ENCODE measurements around the gene FAM131C. TPM values are rescaled to one million over a fixed set of nuclear protein-coding genes. Genes with fewer than 3 reads are reported as not detected.
A peak's percentile ranks its signal among the peaks of the same experiment; 100 is the strongest.

The FAM131C gene
- total and polyA plus RNA-seq, 5 donors from 2014 or later: 0.26 TPM; not detected in 4

DNA sequence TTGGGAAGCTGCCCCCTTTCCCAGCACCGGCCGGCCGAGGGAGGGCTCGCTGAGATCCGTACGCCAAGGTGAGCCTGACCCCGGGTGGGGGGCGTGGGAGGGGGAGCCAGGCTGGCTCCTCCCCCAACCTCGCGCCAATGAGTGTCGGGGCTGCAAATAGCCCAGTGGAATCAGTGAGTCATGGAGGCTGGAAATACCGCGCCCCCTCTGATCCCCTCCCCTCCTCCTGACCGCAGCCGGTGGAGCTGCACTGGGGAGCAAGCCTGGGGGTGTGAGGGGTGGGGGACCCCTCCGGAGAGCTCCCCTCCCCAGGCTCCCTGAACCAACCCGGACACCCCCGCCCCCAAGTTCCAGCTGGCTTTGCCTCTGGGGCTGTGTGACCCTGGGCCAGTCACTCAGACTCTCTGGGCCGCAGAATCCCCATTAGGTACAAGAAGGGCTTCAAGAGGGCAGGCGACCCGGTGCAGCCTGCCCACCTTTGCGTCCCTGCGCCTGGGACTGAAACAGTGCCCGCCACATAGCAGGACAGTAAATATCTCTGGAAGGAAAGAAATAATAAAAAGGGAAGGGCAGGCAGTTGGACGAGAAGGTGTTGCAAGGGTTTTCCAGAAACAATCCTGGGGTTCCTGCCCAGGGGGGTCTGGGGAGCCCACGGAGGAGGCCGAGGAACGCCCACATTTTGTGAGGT lies 60.1 kb downstream of the FAM131C start:
- peak; percentile 38 to 43 for ATAC-seq (ENCODE audit: low read depth in 2 of 2)
- Histone ChIP-seq H3K27ac (ENCODE audit: insufficient read depth, low read length, poor library complexity, severe bottlenecking) (no peak overlapping the region), H3K36me3 (ENCODE audit: control insufficient read depth, insufficient read depth, low read length) (no peaks in the 10 kb centered on the region), H3K4me3 (ENCODE audit: low read depth, low read length) (no peak overlapping the region), H3K27me3 (ENCODE audit: control insufficient read depth, insufficient read depth, low read length) (no peaks in the 10 kb centered on the region), H3K4me1 (ENCODE audit: control insufficient read depth, insufficient read depth, low read length, poor library complexity, severe bottlenecking) (peaks cover 13% of the 10 kb centered on the region), H3K9me3 (ENCODE audit: control insufficient read depth in 2 of 2, low read length in 2 of 2) (no peaks in the 10 kb centered on the region)
- Mint-ChIP-seq H3K9me3 (no peaks in the 10 kb centered on the region), H3K27ac (no peak overlapping the region), H3K36me3 (no peaks in the 10 kb centered on the region), H3K4me3 (peak overlapping the region in 2 of 4 donors; percentile 7 to 57), H3K27me3 (peaks cover 26% of the 10 kb centered on the region), H3K4me1 (peaks cover 0 to 7% (median 0%) of the 10 kb centered on the region in 4 donors)
- DNase-seq: peak in 1 of 3 donors; percentile 18

DNA sequence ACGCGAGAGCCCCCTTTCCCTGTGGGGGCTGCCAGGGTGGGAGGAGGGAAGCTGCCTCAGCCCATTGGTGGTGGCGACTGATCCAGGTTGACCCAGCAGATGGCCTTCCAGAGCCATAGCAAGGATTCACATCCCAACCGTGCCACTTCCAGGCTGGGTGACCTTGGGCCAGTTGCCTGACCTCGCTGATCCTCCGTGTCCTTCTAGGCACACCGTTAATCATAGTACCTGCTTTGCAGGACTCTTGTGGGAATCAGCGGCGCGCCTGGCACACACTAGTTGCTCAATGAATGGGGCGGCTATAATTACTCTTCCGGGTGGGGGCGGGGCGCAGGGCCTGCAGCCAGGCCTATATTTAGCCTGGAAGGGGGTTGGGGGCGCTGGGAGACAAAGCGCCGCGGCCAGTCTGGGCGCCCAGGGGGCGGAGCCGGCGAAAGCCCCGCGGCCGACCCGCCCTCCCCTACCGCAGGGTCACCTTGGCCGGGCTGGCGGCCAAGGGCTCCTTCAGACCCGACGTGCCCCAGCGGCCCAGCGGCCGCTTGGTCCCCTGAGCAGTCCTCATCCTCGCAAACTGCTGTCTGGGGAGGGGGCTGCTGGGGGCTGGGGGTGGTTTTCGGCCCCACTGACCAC lies 60.7 kb downstream of the FAM131C start:
- no peaks in the 10 kb centered on the region for H3K36me3 Mint-ChIP-seq
- no peaks in the 10 kb centered on the region for H3K36me3 ChIP-seq (ENCODE audit: control insufficient read depth, insufficient read depth, low read length)
- H3K27me3 ChIP-seq (ENCODE audit: control insufficient read depth, insufficient read depth, low read length): no peaks in the 10 kb centered on the region
- no peak for ATAC-seq (ENCODE audit: low read depth in 2 of 2)
- peaks cover 0 to 7% (median 0%) of the 10 kb centered on the region in 4 donors for H3K4me1 Mint-ChIP-seq
- no peaks in the 10 kb centered on the region for H3K9me3 Mint-ChIP-seq
- H3K4me3 Mint-ChIP-seq: peak overlapping the region in 2 of 4 donors; percentile 19 to 28
- peak in 1 of 3 donors; percentile 34 for DNase-seq
- peaks cover 13% of the 10 kb centered on the region for H3K4me1 ChIP-seq (ENCODE audit: control insufficient read depth, insufficient read depth, low read length, poor library complexity, severe bottlenecking)
- no peak overlapping the region for H3K4me3 ChIP-seq (ENCODE audit: low read depth, low read length)
- H3K27me3 Mint-ChIP-seq: peaks cover 26% of the 10 kb centered on the region
- no peak overlapping the region for H3K27ac Mint-ChIP-seq
- H3K27ac ChIP-seq (ENCODE audit: insufficient read depth, low read length, poor library complexity, severe bottlenecking): no peak overlapping the region
- H3K9me3 ChIP-seq (ENCODE audit: control insufficient read depth in 2 of 2, low read length in 2 of 2): no peaks in the 10 kb centered on the region

DNA sequence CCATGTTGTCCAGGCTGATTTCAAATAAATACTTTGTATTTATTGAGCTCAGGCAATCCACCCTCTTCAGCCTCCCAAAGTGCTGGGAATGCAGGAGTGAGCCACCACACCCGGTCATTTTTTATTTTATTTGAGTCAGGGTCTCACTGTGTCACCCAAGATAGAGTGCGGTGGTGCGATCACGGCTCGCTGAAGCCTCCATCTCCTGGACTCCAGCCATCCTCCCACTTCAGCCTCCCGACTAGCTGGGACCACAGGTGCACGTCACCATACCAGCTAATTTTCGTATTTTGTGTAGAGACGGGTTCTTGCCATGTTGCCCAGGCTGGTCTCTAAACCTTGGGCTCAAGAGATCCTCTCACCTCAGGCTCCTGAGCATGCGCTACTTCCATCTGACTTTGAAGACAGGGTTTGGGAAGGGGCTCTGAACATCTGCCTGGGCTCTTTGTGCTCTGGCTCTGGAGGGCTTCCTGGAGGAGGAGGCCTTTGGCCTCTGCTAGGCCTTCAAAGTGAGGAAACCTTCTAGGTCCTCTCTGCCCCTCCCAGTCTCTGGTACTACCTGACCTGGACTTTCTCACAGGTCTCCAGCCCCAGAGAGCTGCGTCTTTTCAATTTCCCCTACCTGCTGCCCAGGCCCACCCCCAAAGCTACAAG lies 61.4 kb downstream of the FAM131C start:
- Histone ChIP-seq H3K36me3 (ENCODE audit: control insufficient read depth, insufficient read depth, low read length) (no peaks in the 10 kb centered on the region), H3K27me3 (ENCODE audit: control insufficient read depth, insufficient read depth, low read length) (no peaks in the 10 kb centered on the region), H3K27ac (ENCODE audit: insufficient read depth, low read length, poor library complexity, severe bottlenecking) (no peak overlapping the region), H3K9me3 (ENCODE audit: control insufficient read depth in 2 of 2, low read length in 2 of 2) (no peaks in the 10 kb centered on the region), H3K4me1 (ENCODE audit: control insufficient read depth, insufficient read depth, low read length, poor library complexity, severe bottlenecking) (peaks cover 13% of the 10 kb centered on the region), H3K4me3 (ENCODE audit: low read depth, low read length) (no peak overlapping the region)
- ATAC-seq (ENCODE audit: low read depth in 2 of 2): no peak
- Mint-ChIP-seq H3K4me3 (peak overlapping the region in 1 of 4 donors; percentile 15), H3K9me3 (no peaks in the 10 kb centered on the region), H3K27me3 (peaks cover 26% of the 10 kb centered on the region), H3K36me3 (no peaks in the 10 kb centered on the region), H3K4me1 (peaks cover 0 to 7% (median 0%) of the 10 kb centered on the region in 4 donors), H3K27ac (peak overlapping the region in 1 of 3 donors; percentile 64)
- DNase-seq: no peak

DNA sequence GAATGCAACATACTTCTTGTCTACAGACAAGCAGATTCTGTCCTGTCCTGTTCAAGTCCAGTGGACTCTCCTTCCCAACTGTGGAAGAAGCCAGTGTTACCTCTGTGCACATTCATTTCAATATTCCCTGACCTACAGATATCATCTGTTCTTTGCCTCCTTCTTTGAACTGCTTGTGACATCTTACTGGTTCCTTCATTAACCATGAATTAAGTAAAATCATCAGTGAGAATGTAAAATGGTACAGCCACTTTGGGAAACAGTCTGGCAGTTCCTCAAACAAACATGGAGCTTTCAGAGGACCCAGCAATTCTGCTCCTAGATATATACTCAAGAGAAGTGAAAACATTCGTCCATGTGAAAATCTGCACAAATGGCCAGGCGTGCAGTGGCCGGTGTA lies 62.6 kb downstream of the FAM131C start:
- H3K4me3 Mint-ChIP-seq: no peak overlapping the region

DNA sequence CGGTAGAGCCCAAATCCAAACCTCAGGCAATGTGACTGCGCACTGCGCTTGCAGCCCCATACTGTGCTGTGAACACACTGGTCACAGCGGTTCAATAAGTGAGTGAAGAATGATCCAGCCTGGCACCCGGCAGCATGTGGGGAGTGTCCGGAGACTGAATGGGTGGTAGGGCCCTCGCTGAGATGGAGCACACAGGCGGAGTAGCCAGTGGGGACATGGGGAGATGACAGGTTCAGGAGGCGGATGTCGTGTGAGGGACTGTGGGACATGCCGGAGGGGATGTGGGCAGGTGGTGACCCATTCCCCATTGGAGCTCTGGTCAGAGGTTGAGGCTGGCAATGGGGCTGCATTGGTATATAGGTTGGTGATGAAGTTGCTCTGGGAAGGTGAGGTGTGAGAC lies 63.8 kb downstream of the FAM131C start:
- H3K4me1 Mint-ChIP-seq: peaks cover 0 to 7% (median 1%) of the 10 kb centered on the region in 4 donors
- H3K27ac Mint-ChIP-seq: no peak overlapping the region
- no peak overlapping the region for H3K27ac ChIP-seq (ENCODE audit: insufficient read depth, low read length, poor library complexity, severe bottlenecking)
- no peaks in the 10 kb centered on the region for H3K9me3 ChIP-seq (ENCODE audit: control insufficient read depth in 2 of 2, low read length in 2 of 2)
- H3K4me3 Mint-ChIP-seq: no peak overlapping the region
- H3K27me3 ChIP-seq (ENCODE audit: control insufficient read depth, insufficient read depth, low read length): no peaks in the 10 kb centered on the region
- ATAC-seq (ENCODE audit: low read depth in 2 of 2) (no peak), DNase-seq (no peak)
- no peak overlapping the region for H3K4me3 ChIP-seq (ENCODE audit: low read depth, low read length)
- H3K36me3 Mint-ChIP-seq: no peaks in the 10 kb centered on the region
- H3K4me1 ChIP-seq (ENCODE audit: control insufficient read depth, insufficient read depth, low read length, poor library complexity, severe bottlenecking): peaks cover 13% of the 10 kb centered on the region
- no peaks in the 10 kb centered on the region for H3K9me3 Mint-ChIP-seq
- peaks cover 23% of the 10 kb centered on the region for H3K27me3 Mint-ChIP-seq
- no peaks in the 10 kb centered on the region for H3K36me3 ChIP-seq (ENCODE audit: control insufficient read depth, insufficient read depth, low read length)

More for the DNA sequence above, 62.6 kb downstream of the FAM131C start:
- no peak for ATAC-seq (ENCODE audit: low read depth in 2 of 2)
- Mint-ChIP-seq H3K27ac (no peak overlapping the region), H3K27me3 (peaks cover 26% of the 10 kb centered on the region), H3K4me1 (peaks cover 0 to 7% (median 1%) of the 10 kb centered on the region in 4 donors), H3K36me3 (no peaks in the 10 kb centered on the region), H3K9me3 (no peaks in the 10 kb centered on the region)
- H3K4me3 ChIP-seq (ENCODE audit: low read depth, low read length): no peak overlapping the region
- H3K27me3 ChIP-seq (ENCODE audit: control insufficient read depth, insufficient read depth, low read length): no peaks in the 10 kb centered on the region
- DNase-seq: no peak
- no peaks in the 10 kb centered on the region for H3K9me3 ChIP-seq (ENCODE audit: control insufficient read depth in 2 of 2, low read length in 2 of 2)
- peaks cover 13% of the 10 kb centered on the region for H3K4me1 ChIP-seq (ENCODE audit: control insufficient read depth, insufficient read depth, low read length, poor library complexity, severe bottlenecking)
- no peaks in the 10 kb centered on the region for H3K36me3 ChIP-seq (ENCODE audit: control insufficient read depth, insufficient read depth, low read length)
- no peak overlapping the region for H3K27ac ChIP-seq (ENCODE audit: insufficient read depth, low read length, poor library complexity, severe bottlenecking)

DNA sequence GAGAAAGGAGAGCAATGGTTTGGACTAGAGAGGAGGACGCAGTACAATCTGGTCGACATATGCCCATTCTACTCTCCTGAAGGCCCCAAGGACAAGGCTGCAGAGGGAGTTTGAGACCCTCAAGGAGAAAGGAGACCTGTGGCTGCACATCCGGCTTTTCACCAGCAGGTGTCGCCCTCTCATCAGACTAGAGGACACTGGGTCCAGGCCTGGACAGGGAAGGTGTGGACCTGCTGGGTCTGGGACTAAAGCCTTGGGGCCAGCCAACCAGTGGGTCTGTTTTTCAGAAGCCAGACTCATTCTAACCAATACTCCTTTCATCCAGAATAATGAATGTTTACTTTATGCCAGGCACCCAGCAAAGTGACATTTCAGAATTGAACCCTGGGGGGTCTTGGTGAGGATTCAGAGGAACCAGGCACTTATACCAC lies 64.4 kb downstream of the FAM131C start:
- Mint-ChIP-seq H3K36me3 (no peaks in the 10 kb centered on the region), H3K27me3 (peaks cover 17% of the 10 kb centered on the region), H3K27ac (no peak overlapping the region), H3K4me3 (no peak overlapping the region), H3K9me3 (no peaks in the 10 kb centered on the region), H3K4me1 (peaks cover 0 to 7% (median 1%) of the 10 kb centered on the region in 4 donors)
- no peaks in the 10 kb centered on the region for H3K9me3 ChIP-seq (ENCODE audit: control insufficient read depth in 2 of 2, low read length in 2 of 2)
- H3K36me3 ChIP-seq (ENCODE audit: control insufficient read depth, insufficient read depth, low read length): no peaks in the 10 kb centered on the region
- H3K4me1 ChIP-seq (ENCODE audit: control insufficient read depth, insufficient read depth, low read length, poor library complexity, severe bottlenecking): peaks cover 13% of the 10 kb centered on the region
- no peak overlapping the region for H3K4me3 ChIP-seq (ENCODE audit: low read depth, low read length)
- H3K27ac ChIP-seq (ENCODE audit: insufficient read depth, low read length, poor library complexity, severe bottlenecking): no peak overlapping the region
- DNase-seq: peak; percentile 58 to 62 (median 58)
- ATAC-seq (ENCODE audit: low read depth in 2 of 2): peak in 1 of 2 donors; percentile 50
- no peaks in the 10 kb centered on the region for H3K27me3 ChIP-seq (ENCODE audit: control insufficient read depth, insufficient read depth, low read length)
